Activated naive CD4-positive, alpha-beta T cell treated with anti-CD3 and anti-CD28 coated beads for 36 hours (primary cell): ENCODE data around the gene NCOA1. TPM values are rescaled to one million over a fixed set of nuclear protein-coding genes. Genes with fewer than 3 reads are reported as not detected.
"Not testable (repeated sequence)": the region's sequence is repeated elsewhere in the genome, so short reads cannot be mapped to it uniquely, and the experiment has no call there.

Source experiments
- CTCF ChIA-PET: fragments of 350-600 bp; sonication (Branson Sonifier 250); formaldehyde crosslinking; loops from one replicate; lab custom pipeline; 2021; ENCODE audit warnings: antibody characterized with exemption; lab: Charles Lee
- DNase-seq: peaks from one replicate; pipeline ENCODE4 v3.0.0-alpha.2; 2020
- H3K27ac Mint-ChIP-seq: one replicate; pipeline ENCODE4 v1.8.0; 2021; ENCODE audit warnings: mild to moderate bottlenecking, mixed read lengths
- H3K27me3 Mint-ChIP-seq: one replicate; pipeline ENCODE4 v1.8.0; 2021; ENCODE audit warnings: low read depth, mixed read lengths
- H3K36me3 Mint-ChIP-seq: one replicate; pipeline ENCODE4 v1.8.0; 2021; ENCODE audit warnings: low read depth, mixed read lengths
- H3K4me1 Mint-ChIP-seq: one replicate; pipeline ENCODE4 v1.8.0; 2021; ENCODE audit warnings: low read depth, mixed read lengths
- H3K4me3 Mint-ChIP-seq: one replicate; pipeline ENCODE4 v1.8.0; 2021; ENCODE audit warnings: mild to moderate bottlenecking, moderate library complexity, mixed read lengths
- H3K9me3 Mint-ChIP-seq: one replicate; pipeline ENCODE4 v1.8.0; 2021; ENCODE audit warnings: mixed read lengths
- intact Hi-C: fragments of 100-400 bp; cut with micrococcal nuclease; formaldehyde crosslinking; loops from one replicate; pipeline ENCODE4 v1.15.1; 2023
- total RNA-seq, 2 experiments: library from RNA; stranded (reverse); gene quantifications; one replicate each; pipeline ENCODE4 v1.2.3, GENCODE V29; 2021

NCOA1 gene
- total RNA-seq, 2 experiments from 2014 or later: 14.0 to 15.4 TPM

DNA sequence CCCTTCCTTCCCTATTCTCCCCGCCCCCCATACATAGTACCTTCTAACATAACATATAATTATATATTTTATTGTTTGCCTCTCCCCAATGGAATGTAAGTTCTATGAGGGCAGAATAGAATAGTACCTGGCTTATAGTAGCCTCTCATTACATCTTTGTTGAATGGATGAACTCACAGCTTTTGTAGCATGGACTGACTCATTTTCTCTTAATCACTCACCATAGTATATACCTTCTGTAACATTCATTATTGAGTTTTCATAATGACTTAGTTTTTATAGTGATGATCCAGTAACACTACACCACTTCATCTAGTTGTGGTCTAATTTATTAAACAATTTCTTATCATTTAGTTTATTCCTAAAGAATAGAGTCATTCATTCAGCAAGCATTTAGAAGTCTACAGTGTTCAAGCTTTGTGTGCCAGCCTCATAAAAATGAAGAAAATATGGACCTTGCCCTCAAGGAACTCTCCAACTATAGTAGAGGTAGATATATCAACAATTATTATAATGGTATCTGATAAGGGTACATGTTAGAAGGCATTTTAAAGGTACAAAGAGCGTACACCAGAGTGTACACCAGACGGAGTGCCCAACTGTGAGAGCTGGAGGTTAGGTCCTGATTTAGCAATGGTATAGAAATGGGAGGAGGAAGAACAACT, 31.1 kb downstream of the NCOA1 start:
- intact Hi-C loops: loop anchor here (1.0 to 5.0 kb wide), 6 partner anchors 10 to 580 kb away; no protein-coding TSS in a partner anchor
- DNase-seq: no peak
- Mint-ChIP-seq H3K9me3 (peaks cover 2% of the 10 kb centered on the region), H3K4me1 (peaks cover 38% of the 10 kb centered on the region), H3K27ac (peak overlapping the region; percentile 71), H3K4me3 (no peak overlapping the region), H3K27me3 (no peaks in the 10 kb centered on the region), H3K36me3 (peaks cover 2% of the 10 kb centered on the region)
- CTCF ChIA-PET: no interaction called here

DNA sequence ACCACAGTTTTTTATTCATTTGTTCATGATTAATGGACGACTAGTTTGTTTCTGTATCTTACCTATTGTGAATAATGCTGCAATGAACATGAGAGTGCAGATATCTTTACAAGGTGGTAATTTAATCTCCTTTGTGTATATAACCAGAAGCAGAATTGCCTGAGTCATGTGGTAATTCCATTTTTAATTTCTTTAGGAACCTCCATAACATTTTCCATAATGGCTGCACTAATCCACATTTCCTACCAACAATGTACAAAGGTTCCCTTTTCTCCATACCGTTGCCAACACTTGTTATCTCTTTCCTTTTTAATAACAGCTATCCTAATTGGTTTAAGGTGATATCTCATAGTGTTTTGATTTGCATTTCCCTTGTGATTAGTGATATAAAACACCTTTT, 36.5 kb downstream of the NCOA1 start:
- intact Hi-C loops: no loop called here
- no peak overlapping the region for H3K27ac Mint-ChIP-seq
- H3K36me3 Mint-ChIP-seq: peaks cover 27% of the 10 kb centered on the region
- DNase-seq: no peak
- H3K4me1 Mint-ChIP-seq: peaks cover 14% of the 10 kb centered on the region
- H3K27me3 Mint-ChIP-seq: no peaks in the 10 kb centered on the region
- no peak overlapping the region for H3K4me3 Mint-ChIP-seq
- H3K9me3 Mint-ChIP-seq: peaks cover 28% of the 10 kb centered on the region
- CTCF ChIA-PET: interaction anchor here (0.6 kb wide), 1 partner anchor 37 kb away, joined by 3 read pairs; no protein-coding TSS in a partner anchor

DNA sequence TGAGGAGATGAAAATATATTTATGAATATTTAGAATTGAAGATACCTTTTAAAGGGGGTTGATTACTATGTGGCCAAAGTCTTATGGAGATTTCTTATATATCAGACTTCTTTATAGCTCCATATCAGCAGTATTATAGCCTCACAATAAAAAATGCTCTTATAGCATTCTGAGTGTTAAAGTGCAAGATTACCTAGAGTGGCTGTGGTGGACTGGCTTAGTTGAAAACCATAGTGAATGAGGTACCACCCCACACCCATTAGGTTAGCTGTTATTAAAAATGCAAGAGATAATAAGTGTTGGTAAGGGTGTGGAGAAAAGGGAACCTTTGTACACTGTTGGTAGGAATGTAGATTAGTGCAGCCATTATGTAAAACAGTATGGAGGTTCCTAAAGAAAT, 39.7 kb downstream of the NCOA1 start:
- no peaks in the 10 kb centered on the region for H3K27me3 Mint-ChIP-seq
- CTCF ChIA-PET: interaction anchor here (1.1 kb wide), 1 partner anchor 53 kb away, joined by 3 read pairs; no protein-coding TSS in a partner anchor
- H3K36me3 Mint-ChIP-seq: peaks cover 43% of the 10 kb centered on the region
- no peak overlapping the region for H3K4me3 Mint-ChIP-seq
- peaks cover 22% of the 10 kb centered on the region for H3K4me1 Mint-ChIP-seq
- H3K27ac Mint-ChIP-seq: no peak overlapping the region
- no peak for DNase-seq
- H3K9me3 Mint-ChIP-seq: peaks cover 49% of the 10 kb centered on the region
- intact Hi-C loops: no loop called here

DNA sequence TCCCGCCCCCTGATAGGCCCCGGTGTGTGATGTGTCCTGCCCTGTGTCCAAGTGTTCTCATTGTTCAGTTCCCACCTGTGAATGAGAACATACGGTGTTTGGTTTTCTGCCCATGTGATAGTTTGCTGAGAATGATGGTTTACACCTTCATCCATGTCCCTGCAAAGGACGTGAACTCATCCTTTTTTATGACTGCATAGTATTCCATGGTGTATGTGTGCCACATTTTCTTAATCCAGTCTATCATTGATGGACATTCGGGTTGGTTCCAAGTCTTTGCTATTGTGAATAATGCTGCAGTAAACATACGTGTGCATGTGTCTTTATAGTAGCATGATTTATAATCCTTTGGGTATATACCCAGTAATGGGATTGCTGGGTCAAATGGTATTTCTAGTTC, 40.6 kb downstream of the NCOA1 start:
- peaks cover 46% of the 10 kb centered on the region for H3K36me3 Mint-ChIP-seq
- H3K4me3 Mint-ChIP-seq, intact Hi-C loops, DNase-seq, CTCF ChIA-PET, H3K27ac Mint-ChIP-seq, H3K27me3 Mint-ChIP-seq: not testable (repeated sequence)
- H3K9me3 Mint-ChIP-seq: peaks cover 52% of the 10 kb centered on the region
- H3K4me1 Mint-ChIP-seq: peaks cover 27% of the 10 kb centered on the region

DNA sequence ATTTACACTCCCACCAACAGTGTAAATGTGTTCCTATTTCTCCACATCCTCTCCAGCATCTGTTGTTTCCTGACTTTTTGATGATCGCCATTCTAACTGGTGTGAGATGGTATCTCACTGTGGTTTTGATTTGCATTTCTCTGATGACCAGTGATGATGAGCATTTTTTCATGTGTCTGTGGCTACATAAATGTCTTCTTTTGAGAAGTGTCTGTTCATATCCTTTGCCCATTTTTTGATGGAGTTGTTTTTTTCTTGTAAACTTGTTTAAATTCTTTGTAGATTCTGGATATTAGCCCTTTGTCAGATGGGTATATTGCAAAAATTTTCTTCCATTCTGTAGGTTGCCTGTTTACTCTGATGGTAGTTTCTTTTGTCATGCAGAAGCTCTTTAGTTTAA, 41.0 kb downstream of the NCOA1 start:
- CTCF ChIA-PET, H3K4me3 Mint-ChIP-seq, DNase-seq, intact Hi-C loops, H3K27me3 Mint-ChIP-seq, H3K27ac Mint-ChIP-seq: not testable (repeated sequence)
- peaks cover 52% of the 10 kb centered on the region for H3K9me3 Mint-ChIP-seq
- peaks cover 31% of the 10 kb centered on the region for H3K4me1 Mint-ChIP-seq
- peaks cover 48% of the 10 kb centered on the region for H3K36me3 Mint-ChIP-seq

DNA sequence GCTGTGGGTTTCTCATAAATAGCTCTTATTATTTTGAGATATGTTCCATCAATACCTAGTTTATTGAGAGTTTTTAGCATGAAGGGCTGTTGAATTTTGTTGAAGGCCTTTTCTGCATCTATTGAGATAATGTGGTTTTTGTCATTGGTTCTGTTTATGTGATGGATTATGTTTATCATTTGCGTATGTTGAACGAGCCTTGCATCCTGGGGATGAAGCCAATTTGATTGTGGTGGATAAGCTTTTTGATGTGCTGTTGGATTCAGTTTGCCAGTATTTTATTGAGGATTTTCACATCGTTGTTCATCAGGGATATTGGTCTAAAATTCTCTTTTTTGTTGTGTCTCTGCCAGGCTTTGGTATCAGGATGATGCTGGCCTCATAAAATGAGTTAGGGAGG, 42.5 kb downstream of the NCOA1 start:
- intact Hi-C loops, H3K27ac Mint-ChIP-seq, CTCF ChIA-PET, H3K27me3 Mint-ChIP-seq, DNase-seq, H3K4me3 Mint-ChIP-seq: not testable (repeated sequence)
- Mint-ChIP-seq H3K4me1 (peaks cover 32% of the 10 kb centered on the region), H3K9me3 (peaks cover 47% of the 10 kb centered on the region), H3K36me3 (peaks cover 43% of the 10 kb centered on the region)

DNA sequence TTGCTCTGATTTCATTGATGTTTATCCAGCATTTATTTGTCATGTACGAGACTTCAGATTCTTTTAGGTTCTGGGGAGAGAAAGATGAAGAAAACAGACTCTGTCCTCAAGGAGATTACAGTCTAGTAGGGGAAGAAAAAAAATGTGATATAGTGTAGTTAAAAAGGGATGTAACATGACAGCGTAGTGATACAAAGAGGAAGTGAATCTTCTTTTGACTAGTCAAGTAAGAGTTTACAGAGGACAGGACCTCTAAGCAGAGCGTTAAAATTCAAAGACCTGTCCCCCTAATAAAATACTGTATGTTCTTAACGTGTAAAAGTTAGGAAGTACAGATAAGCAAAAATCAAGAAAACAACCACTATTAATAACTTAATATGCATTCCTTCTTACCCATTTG, 47.7 kb downstream of the NCOA1 start:
- DNase-seq: no peak
- CTCF ChIA-PET: no interaction called here
- Mint-ChIP-seq H3K9me3 (peaks cover 36% of the 10 kb centered on the region), H3K4me1 (peaks cover 23% of the 10 kb centered on the region), H3K36me3 (peaks cover 23% of the 10 kb centered on the region), H3K4me3 (no peak overlapping the region), H3K27ac (no peak overlapping the region), H3K27me3 (no peaks in the 10 kb centered on the region)
- intact Hi-C loops: no loop called here

DNA sequence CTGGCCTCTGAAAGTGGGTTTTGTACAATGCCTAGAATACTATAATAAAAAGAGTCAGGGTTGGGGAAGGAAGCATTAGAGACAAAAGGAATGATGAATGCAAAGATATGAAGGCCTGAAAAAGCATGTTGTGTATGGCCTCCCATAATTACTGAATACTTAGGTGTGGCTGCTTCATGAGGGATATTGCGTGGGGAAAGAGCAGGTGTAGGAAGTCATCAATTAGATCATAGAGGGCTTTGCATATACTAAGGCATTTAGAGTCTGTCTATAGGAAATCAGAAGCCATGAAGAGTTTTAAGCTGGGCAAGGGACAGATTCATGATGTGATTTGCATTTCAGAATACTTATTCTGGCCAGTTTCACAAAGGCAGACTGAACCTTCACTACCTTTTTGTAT, 48.2 kb downstream of the NCOA1 start:
- Mint-ChIP-seq H3K9me3 (peaks cover 38% of the 10 kb centered on the region), H3K27ac (no peak overlapping the region), H3K27me3 (no peaks in the 10 kb centered on the region), H3K4me3 (no peak overlapping the region), H3K4me1 (peaks cover 27% of the 10 kb centered on the region), H3K36me3 (peaks cover 23% of the 10 kb centered on the region)
- CTCF ChIA-PET: no interaction called here
- DNase-seq: no peak
- intact Hi-C loops: no loop called here

DNA sequence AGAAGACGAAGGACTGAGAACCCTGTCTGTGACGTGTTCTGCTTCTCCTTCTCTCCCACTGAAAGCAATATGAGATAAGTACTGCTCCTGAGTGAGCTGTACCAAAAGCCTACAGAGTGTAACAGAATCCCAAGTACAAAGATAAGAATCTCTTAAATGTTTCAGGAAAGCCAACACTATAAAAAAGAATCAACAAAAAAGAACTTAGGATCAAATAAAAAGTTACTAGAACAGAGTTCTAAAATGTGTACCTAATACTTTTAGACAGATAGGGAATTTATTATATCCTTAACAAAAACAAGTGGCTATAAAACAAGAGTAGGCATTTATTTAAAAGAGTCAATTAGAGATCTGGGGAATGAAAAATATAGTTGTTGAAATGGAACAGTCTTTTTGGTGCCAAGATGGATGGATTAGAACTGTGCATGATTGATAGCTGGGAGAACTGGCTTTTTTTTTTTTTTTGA, 49.0 kb downstream of the NCOA1 start:
- Mint-ChIP-seq H3K27me3 (no peaks in the 10 kb centered on the region), H3K4me1 (peaks cover 28% of the 10 kb centered on the region), H3K27ac (no peak overlapping the region), H3K4me3 (no peak overlapping the region), H3K36me3 (peaks cover 20% of the 10 kb centered on the region), H3K9me3 (peaks cover 34% of the 10 kb centered on the region)
- CTCF ChIA-PET: no interaction called here
- no peak for DNase-seq
- intact Hi-C loops: no loop called here

DNA sequence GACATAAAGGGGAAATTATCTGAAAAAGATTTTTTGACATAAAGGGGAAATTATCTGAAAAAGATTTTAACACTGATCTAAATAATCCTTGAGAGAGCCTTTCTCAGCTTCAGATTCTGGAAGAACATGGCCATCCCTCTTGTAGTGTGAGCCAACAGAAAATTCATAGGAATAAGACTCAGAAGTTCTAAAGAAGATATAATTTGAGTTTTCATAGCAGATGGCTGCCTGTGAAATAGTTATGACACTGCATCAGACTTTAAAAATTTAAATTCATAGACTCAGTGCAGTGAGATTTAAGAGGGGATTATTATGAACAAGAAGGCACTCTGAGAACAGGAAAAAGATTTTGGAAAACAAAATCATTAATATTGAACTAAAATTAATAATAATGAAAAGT, 50.6 kb downstream of the NCOA1 start:
- Mint-ChIP-seq H3K36me3 (peaks cover 13% of the 10 kb centered on the region), H3K9me3 (peaks cover 25% of the 10 kb centered on the region), H3K27ac (no peak overlapping the region), H3K4me1 (peaks cover 16% of the 10 kb centered on the region), H3K4me3 (no peak overlapping the region), H3K27me3 (no peaks in the 10 kb centered on the region)
- CTCF ChIA-PET: interaction anchor here (0.6 kb wide), 1 partner anchor 449 kb away, joined by 3 read pairs; no protein-coding TSS in a partner anchor
- intact Hi-C loops: loop anchor here (2.0 kb wide), 1 partner anchor 121 kb away; no protein-coding TSS in a partner anchor
- DNase-seq: no peak

DNA sequence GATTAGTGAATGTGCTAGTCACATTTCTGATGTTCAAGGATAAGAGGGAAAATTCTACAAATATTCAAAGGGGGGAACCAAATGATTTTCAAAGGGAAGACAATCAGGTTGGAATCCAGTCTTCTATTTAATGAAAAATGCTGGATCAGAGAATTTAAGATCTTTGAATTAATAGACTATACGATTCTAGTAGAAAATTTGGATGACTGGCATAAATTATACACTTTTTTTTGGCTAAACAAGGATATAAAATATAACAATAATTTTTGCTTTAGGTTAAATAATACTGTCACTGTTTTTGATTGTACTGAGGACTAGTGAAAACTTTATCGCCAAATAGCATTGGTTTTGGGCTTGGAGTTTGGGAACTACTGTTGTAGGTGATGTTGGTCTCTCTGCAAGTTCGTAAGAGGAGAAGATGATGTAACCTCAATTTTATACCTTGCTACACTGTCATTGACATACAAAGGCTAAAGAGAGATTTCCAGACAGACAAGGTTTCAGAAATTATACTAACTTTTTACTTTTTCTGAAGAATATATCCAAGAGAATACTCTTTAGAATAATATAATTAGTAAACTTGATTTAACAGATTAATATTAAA, 51.3 kb downstream of the NCOA1 start:
- Mint-ChIP-seq H3K27ac (no peak overlapping the region), H3K4me1 (peaks cover 12% of the 10 kb centered on the region), H3K4me3 (no peak overlapping the region), H3K9me3 (peaks cover 25% of the 10 kb centered on the region), H3K27me3 (no peaks in the 10 kb centered on the region), H3K36me3 (peaks cover 12% of the 10 kb centered on the region)
- CTCF ChIA-PET: interaction anchor here (0.5 kb wide), 1 partner anchor 87 kb away, joined by 3 read pairs; no protein-coding TSS in a partner anchor
- DNase-seq: no peak
- intact Hi-C loops: loop anchor here (2.0 kb wide), 1 partner anchor 122 kb away; no protein-coding TSS in a partner anchor

DNA sequence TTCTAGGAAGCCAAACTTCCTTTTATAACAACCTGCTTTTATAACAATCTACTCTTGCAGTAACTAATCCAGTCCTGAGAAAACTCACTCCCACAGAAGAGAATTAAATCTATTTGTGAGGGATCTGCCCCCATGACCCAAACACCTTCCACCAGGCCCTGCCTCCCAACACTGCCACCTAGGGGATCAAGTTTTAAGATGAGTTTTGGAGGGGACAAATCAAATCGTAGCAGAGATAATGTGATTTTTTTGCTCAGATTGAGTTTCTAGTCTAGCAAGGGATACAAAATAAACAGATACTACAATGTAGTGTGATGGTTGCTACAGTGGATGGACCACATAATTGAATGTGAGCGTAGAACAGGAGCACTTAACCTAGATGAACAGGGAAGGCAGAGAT, 52.2 kb downstream of the NCOA1 start:
- no peak for DNase-seq
- peaks cover 28% of the 10 kb centered on the region for H3K9me3 Mint-ChIP-seq
- peaks cover 12% of the 10 kb centered on the region for H3K4me1 Mint-ChIP-seq

More for the DNA sequence above, 52.2 kb downstream of the NCOA1 start:
- intact Hi-C loops: loop anchor here (2.0 kb wide), 1 partner anchor 122 kb away; no protein-coding TSS in a partner anchor
- Mint-ChIP-seq H3K4me3 (no peak overlapping the region), H3K36me3 (peaks cover 17% of the 10 kb centered on the region), H3K27me3 (no peaks in the 10 kb centered on the region), H3K27ac (no peak overlapping the region)
- CTCF ChIA-PET: no interaction called here
